Nephron progenitor cell (in vitro differentiated cells): ENCODE results near the gene RASAL3.

Source experiments
- DNase-seq: peaks from one replicate; pipeline ENCODE4 v3.0.0; 2021
- H3K27ac Mint-ChIP-seq: 2 replicates; pipeline ENCODE4 v1.8.0; 2021; ENCODE audit warnings: mild to moderate bottlenecking, moderate library complexity, mixed read lengths
- H3K27me3 Mint-ChIP-seq: 2 replicates; pipeline ENCODE4 v1.8.0; 2021; ENCODE audit warnings: mild to moderate bottlenecking, low read depth, mixed read lengths; ENCODE audit not compliant: poor library complexity
- H3K36me3 Mint-ChIP-seq: 2 replicates; pipeline ENCODE4 v1.8.0; 2021; ENCODE audit warnings: low read depth, mixed read lengths
- H3K4me1 Mint-ChIP-seq: 2 replicates; pipeline ENCODE4 v1.8.0; 2021; ENCODE audit warnings: mixed read lengths
- H3K4me3 Mint-ChIP-seq: 2 replicates; pipeline ENCODE4 v1.8.0; 2021; ENCODE audit warnings: mild to moderate bottlenecking, moderate library complexity, mixed read lengths
- H3K9me3 Mint-ChIP-seq: 2 replicates; pipeline ENCODE4 v1.8.0; 2021; ENCODE audit warnings: mild to moderate bottlenecking, moderate library complexity, mixed read lengths
- CTCF ChIP-seq: fragments of 200-600 bp; sonication (generic); IDR thresholded peaks from 2 replicates; pipeline ENCODE4 v1.5.0; 2021; ENCODE audit warnings: antibody characterized with exemption

The RASAL3 gene

GRCh38 chr19:15456871-15457700 lies 7.3 kb downstream of the RASAL3 start:
- H3K4me3 Mint-ChIP-seq: no peak overlapping the region
- TF ChIP-seq CTCF: no peak

GRCh38 chr19:15456441-15456840 lies 7.9 kb downstream of the RASAL3 start:
- no peak for DNase-seq
- Mint-ChIP-seq H3K27me3 (peaks cover 92% of the 10 kb centered on the region), H3K9me3 (no peaks in the 10 kb centered on the region), H3K36me3 (no peaks in the 10 kb centered on the region), H3K27ac (no peak overlapping the region), H3K4me3 (no peak overlapping the region), H3K4me1 (peaks cover 10% of the 10 kb centered on the region)
- no peak for TF ChIP-seq CTCF

More at GRCh38 chr19:15456871-15457700, 7.3 kb downstream of the RASAL3 start:
- no peaks in the 10 kb centered on the region for H3K9me3 Mint-ChIP-seq
- peaks cover 10% of the 10 kb centered on the region for H3K4me1 Mint-ChIP-seq
- peak; percentile 38 for DNase-seq
- H3K27me3 Mint-ChIP-seq: peaks cover 92% of the 10 kb centered on the region
- no peak overlapping the region for H3K27ac Mint-ChIP-seq
- H3K36me3 Mint-ChIP-seq: no peaks in the 10 kb centered on the region

GRCh38 chr19:15455996-15456395 lies 8.3 kb downstream of the RASAL3 start:
- Mint-ChIP-seq H3K36me3 (no peaks in the 10 kb centered on the region), H3K9me3 (no peaks in the 10 kb centered on the region), H3K4me1 (peaks cover 10% of the 10 kb centered on the region), H3K27me3 (peaks cover 92% of the 10 kb centered on the region), H3K27ac (no peak overlapping the region), H3K4me3 (no peak overlapping the region)
- DNase-seq: no peak
- no peak for TF ChIP-seq CTCF

DNA sequence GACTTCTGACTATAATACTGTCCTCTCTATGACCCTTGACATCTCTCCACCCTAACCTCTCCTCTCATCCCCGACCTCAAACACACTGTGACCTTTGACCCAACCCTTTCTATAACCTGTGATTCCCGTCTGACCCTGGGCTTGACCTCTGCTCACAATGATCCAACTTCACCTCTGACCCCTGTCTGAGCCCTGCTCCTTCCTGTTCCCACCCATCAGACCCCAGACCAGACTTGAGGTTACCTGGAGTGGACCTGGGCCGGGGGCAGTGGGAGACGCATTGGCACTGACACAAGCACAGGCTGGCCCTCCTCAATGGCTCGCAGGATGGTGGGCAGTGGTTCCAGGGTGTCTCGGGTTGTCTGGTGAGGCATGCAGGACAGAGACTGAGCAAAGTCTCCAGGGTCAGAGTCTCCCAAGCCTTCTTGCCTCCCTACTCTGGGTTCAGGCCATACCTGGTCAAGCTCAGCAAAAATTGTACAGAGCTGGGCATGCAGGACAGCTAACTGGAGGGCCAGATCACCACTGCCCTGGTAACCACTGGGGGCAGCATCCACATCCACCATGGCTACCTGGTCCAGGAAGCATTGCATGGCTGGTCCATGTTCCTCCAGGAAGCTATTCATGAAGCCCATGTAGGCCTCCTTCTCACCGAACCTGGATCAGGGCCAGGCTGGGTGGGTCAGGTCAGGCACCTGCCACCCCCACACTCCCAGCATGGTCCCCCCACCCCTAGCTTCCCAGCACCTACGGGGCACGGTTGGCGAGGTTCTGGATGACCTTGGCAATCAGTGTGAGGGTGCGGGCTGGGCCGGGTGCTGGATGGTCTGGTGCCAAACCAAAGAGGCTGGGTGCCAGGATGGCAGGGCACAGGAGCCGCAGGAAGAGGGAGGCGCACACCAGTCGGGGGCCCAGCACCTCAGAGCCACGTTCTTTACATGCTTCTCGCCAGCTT lies 10.2 kb downstream of the RASAL3 start:
- Mint-ChIP-seq H3K4me1 (peaks cover 14% of the 10 kb centered on the region), H3K36me3 (no peaks in the 10 kb centered on the region), H3K4me3 (peak overlapping the region; percentile 59), H3K27me3 (peaks cover 79% of the 10 kb centered on the region), H3K27ac (no peak overlapping the region), H3K9me3 (no peaks in the 10 kb centered on the region)
- no peak for DNase-seq
- peak; percentile 7 for TF ChIP-seq CTCF

DNA sequence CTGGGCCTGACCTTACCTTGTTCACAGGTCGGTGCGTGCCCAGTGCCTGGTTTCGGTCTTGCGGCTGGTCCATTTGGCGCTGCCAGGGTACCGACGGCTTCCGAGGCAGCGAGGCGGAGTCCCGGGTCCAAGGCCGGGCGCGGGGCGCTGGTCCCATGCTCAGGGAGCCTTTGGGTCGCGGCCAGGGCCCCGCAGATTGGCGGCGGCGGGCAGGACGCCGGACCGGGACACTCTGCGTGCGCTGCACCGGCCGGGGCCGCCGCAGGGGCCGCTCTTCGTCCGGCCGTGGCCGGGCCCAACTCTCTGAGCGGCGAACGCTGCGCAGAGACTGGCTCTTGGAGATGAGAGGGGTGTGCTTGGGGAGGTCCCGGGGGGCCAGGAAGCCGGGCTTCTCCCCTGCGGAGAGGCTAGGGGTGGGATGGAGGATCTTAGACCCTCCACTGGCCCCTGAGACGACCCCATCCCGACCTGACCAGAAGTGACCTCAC lies 11.2 kb downstream of the RASAL3 start:
- H3K9me3 Mint-ChIP-seq: no peaks in the 10 kb centered on the region
- no peaks in the 10 kb centered on the region for H3K36me3 Mint-ChIP-seq
- TF ChIP-seq CTCF: no peak
- peak; percentile 32 for DNase-seq
- H3K4me3 Mint-ChIP-seq: peak overlapping the region; percentile 72
- peaks cover 72% of the 10 kb centered on the region for H3K27me3 Mint-ChIP-seq
- peaks cover 23% of the 10 kb centered on the region for H3K4me1 Mint-ChIP-seq
- H3K27ac Mint-ChIP-seq: no peak overlapping the region
